ENCODE measurements around the gene MYH9.

The MYH9 gene

DNA sequence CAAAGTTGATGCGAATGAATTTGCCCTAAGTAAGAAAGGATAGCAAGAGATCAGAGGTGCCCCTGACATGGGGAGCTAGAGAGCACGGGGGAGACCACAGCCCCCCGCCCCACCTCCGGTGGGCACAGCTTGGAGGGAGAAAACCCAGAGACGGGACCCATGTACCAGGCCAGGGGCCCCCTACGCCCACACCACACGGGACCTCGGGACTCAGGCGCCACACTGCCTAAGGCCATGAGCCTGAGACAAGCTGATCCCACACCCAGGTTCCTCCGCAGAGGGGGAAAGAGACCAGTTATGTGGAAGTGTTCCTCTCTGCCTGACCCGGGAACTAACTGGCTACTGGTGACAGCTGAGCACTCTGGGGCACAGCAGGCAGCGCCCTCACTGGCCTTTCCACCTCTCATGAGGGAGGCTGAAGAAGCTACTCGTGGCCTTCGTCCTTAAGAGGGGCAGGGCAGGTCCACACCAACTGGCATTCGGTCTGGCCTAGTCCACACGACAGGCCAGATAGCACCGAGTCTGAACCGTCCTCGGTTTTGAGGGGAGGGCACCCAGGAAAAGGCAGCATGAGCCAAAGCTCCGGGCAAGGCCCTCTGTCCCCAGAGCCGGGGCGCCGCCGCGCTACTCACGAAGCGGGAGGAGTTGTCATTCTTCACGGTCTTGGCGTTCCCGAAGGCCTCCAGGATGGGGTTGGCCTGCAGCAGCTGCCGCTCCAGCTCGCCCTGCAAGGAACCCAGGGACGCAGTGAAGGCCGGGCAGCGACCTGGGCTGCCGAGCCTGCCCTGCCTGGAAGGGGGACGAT is 65.8 kb downstream of the MYH9 start:
- H3K4me3 ChIP-seq (ENCODE audit: low read length), result no peak overlapping the region
- TF ChIP-seq, protein P1, sequence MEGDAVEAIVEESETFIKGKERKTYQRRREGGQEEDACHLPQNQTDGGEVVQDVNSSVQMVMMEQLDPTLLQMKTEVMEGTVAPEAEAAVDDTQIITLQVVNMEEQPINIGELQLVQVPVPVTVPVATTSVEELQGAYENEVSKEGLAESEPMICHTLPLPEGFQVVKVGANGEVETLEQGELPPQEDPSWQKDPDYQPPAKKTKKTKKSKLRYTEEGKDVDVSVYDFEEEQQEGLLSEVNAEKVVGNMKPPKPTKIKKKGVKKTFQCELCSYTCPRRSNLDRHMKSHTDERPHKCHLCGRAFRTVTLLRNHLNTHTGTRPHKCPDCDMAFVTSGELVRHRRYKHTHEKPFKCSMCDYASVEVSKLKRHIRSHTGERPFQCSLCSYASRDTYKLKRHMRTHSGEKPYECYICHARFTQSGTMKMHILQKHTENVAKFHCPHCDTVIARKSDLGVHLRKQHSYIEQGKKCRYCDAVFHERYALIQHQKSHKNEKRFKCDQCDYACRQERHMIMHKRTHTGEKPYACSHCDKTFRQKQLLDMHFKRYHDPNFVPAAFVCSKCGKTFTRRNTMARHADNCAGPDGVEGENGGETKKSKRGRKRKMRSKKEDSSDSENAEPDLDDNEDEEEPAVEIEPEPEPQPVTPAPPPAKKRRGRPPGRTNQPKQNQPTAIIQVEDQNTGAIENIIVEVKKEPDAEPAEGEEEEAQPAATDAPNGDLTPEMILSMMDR (conservative IDR thresholded peaks at IDR 0.05; ENCODE audit: low read length), result no peak
- DNase-seq (ENCODE audit: low read depth), result no peak

DNA sequence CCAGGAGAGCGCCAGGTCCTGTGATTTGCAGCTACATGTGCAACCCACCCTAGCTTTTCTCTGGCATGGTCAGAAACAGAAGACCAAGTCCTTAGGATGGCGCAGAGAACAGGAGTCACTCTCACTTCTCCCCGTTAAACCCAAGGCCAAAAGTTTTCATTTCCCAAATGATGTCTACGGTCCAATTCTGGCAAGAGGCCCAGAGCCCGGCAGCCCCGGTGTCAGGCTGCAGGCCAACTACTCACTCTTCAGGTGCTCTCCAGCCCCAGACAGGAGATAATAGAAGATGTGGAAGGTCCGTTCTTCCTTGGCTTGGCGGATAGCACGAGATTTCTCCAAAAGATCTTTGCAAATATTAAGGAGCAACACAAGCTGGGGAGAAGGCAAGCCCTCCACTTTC is 67.2 kb downstream of the MYH9 start:
- DNase-seq (ENCODE audit: low read depth), result no peak
- no peak overlapping the region for H3K4me3 ChIP-seq (ENCODE audit: low read length)
- TF ChIP-seq, protein P1 (conservative IDR thresholded peaks at IDR 0.05; ENCODE audit: low read length), result no peak

DNA sequence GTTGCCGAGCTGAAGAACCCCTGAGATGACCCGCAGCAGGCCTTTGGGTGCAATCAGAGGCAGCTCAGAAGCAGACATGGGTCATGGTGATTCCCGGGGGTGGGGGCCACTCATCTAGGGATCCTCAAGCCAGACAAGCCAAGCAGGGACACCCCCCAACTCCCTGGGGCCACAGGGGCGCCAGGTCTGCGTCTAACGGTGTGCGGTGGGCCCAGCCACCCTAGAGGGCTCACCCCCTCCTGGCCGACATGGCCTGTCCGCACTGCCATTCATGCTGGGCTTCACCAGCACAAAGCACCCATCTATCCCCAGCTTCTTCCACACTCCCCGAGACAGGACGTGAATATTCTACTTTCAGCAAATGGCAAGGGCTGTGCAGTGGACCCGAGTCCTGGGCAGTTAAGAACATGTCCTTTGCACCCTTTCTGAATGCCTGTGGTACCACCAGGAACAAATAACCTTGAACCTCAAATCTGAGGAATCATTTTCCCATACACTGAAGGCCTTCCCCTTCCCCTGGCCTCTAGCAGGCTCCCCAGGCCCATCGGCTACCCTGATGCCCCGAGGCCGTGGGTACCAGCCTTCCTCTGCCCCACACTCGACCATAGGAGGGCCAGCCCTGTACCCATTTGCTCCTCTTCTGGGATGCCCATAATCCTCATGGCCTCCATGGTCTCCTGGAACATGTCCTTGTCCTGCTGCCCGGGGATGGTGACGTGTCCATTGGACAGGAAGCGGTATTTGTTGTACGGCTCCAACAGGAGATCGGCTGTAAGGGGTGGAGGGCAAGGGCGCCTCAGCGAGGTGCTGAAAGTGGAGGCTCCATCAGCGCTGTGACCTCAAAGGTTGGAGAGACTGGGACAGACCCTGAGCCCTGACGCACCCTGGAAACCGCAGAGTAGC is 67.9 kb downstream of the MYH9 start:
- DNase-seq (ENCODE audit: low read depth), result no peak
- TF ChIP-seq, protein P1 (conservative IDR thresholded peaks at IDR 0.05; ENCODE audit: low read length), result no peak
- no peak overlapping the region for H3K4me3 ChIP-seq (ENCODE audit: low read length)

DNA sequence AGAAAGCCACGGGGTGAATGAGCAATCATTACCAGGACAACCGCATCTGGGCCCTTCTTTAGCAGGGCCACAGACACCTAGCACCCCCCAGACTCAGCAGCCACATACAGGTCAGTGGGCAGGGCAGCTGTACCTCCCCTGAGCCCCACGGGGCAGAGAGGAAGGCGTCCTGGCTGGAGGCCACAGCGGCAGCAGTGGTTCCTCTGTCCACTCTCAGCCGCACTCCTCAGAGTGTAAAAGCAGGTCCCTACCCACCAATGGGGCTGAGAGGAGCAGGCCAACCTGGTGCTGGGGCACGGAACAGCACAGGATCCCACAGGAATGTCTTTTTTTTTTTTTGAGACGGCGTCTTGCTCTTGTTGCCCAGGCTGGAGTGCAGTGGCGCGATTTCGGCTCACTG is 69.3 kb downstream of the MYH9 start:
- DNase-seq (ENCODE audit: low read depth), result no peak
- TF ChIP-seq, protein P1 (conservative IDR thresholded peaks at IDR 0.05; ENCODE audit: low read length), result no peak
- H3K4me3 ChIP-seq (ENCODE audit: low read length), result no peak overlapping the region

DNA sequence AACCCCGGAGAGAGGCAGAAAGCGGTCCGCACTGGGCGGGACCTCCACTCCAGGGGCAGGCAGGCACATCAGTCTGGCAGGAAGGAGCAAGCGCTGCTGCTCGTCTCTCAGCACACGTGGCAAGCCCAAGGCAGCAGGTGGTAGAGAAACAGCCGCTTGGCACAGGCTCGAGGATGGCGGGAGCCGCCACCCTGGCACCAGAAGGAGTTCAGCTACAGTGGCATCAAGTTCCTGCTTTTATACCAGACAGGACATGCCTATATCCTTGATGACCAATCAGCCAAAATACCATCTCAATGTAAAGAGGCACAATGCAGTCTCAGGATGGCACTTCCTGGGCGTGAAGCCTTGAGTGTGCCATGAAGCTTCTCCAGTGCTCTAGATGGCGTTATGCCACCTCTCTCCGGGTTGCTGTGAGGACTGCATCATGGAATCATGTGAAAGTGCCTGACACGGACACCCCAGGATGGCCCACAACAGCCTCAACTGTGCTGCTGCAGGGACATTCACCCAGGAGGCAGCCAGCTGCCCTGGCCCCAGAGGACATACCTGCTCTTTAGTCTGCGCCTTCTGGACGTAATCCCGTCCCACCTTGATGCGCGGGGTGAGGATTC is 70.0 kb downstream of the MYH9 start:
- H3K4me3 ChIP-seq (ENCODE audit: low read length), result no peak overlapping the region
- DNase-seq (ENCODE audit: low read depth), result no peak
- TF ChIP-seq, protein P1 (conservative IDR thresholded peaks at IDR 0.05; ENCODE audit: low read length), result no peak

DNA sequence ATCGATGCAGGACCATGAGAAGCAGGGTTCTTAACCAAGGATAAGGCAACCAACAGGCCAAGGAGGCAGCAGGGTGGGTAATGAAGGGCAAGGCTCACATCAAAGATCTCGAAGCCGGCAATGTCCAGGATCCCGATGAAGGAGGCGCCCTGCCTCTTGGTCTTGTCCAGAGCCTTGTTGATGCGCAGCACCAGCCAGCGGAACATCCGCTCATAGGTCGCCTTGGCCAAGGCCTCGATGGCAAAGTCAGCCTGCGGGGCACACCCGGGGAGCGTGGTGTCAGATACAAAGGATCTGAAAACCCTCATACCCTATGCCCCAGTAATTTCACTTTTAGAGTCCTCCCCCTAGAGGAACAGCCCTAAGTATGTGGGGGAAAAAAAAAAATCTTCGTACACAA is 71.3 kb downstream of the MYH9 start:
- no peak overlapping the region for H3K4me3 ChIP-seq (ENCODE audit: low read length)

More for the DNA sequence above, 71.3 kb downstream of the MYH9 start:
- TF ChIP-seq, protein P1 (conservative IDR thresholded peaks at IDR 0.05; ENCODE audit: low read length), result no peak
- no peak for DNase-seq (ENCODE audit: low read depth)

All from AG10803 (cell line).